K562 (cell line): Measurements from ENCODE around the gene TESK1. TPM values are rescaled to one million over a fixed set of nuclear protein-coding genes. Genes with fewer than 3 reads are reported as not detected.

Experiments
- HNRNPH1 ChIP-seq: fragments of 200-400 bp; formaldehyde crosslinking; optimal IDR thresholded peaks from 2 replicates; pipeline ENCODE3; 2017; ENCODE audit warnings: low read depth, mild to moderate bottlenecking, low read length, moderate library complexity
- KDM1A ChIP-seq, 2 experiments: fragments of 450-650 bp; IDR thresholded peaks; 2 replicates each; pipeline ENCODE4 v1.6.1; 2016; ENCODE audit warnings: mild to moderate bottlenecking in 2 of 2
- KDM4B ChIP-seq, 2 experiments: fragments of 450-650 bp in 1 of 2; sonication (generic) in 1 of 2; IDR thresholded peaks; 2 replicates each; pipeline ENCODE4 v1.6.1; 2016 to 2017; ENCODE audit warnings: borderline replicate concordance in 2 of 2, antibody characterized with exemption in 1 of 2, low read depth in 1 of 2, mild to moderate bottlenecking in 1 of 2
- KLF10 ChIP-seq: fragments of 250-450 bp; sonication (Bioruptor Pico); IDR thresholded peaks from 2 replicates; pipeline ENCODE4 v1.6.1; 2021; ENCODE audit warnings: matching md5 sums
- MXI1 ChIP-seq: IDR thresholded peaks from 2 replicates; pipeline ENCODE4 v1.6.1; 2011; ENCODE audit warnings: low read depth, mild to moderate bottlenecking, improper control_type of control experiment, low read length
- MYC ChIP-seq, 2 experiments: fragments of 250-450 bp in 1 of 2; sonication (Bioruptor Pico) in 1 of 2; IDR thresholded peaks; 2 replicates each; pipeline versions ENCODE4 v1.5.1 to v1.6.1; 2012 to 2021; ENCODE audit warnings: low read depth in 2 of 2, borderline replicate concordance in 1 of 2, improper control_type of control experiment in 1 of 2, low read length in 1 of 2, mild to moderate bottlenecking in 1 of 2, moderate library complexity in 1 of 2
- RHOXF2B ChIP-seq: fragments of 250-450 bp; sonication (Bioruptor Pico); conservative IDR thresholded peaks from 2 replicates; pipeline ENCODE4 v1.5.1; 2021
- SIN3A ChIP-seq, 2 experiments: fragments of 150-350 bp in 1 of 2; IDR thresholded peaks; 2 replicates each; pipeline ENCODE4 v1.6.1; 2011 to 2016; ENCODE audit warnings: borderline replicate concordance in 2 of 2, low read depth in 2 of 2, low read length in 2 of 2, mild to moderate bottlenecking in 2 of 2, moderate library complexity in 2 of 2; ENCODE audit not compliant: control insufficient read depth in 1 of 2
- SRF ChIP-seq, 2 experiments: fragments of 250-450, 450-650 bp in 1 of 2; sonication (Bioruptor Pico) in 1 of 2; sonication (generic) in 1 of 2; formaldehyde crosslinking; IDR thresholded peaks; 2 replicates each; pipeline versions ENCODE4 v1.5.0 to v1.5.1; 2020 to 2022; ENCODE audit warnings: mild to moderate bottlenecking in 1 of 2, missing genetic modification reagents in 1 of 2
- ZFPM2 ChIP-seq: fragments of 250-450 bp; sonication (Bioruptor Pico); IDR thresholded peaks from 2 replicates; pipeline ENCODE4 v1.5.1; 2022; ENCODE audit warnings: mild to moderate bottlenecking
- polyA plus RNA-seq, 8 experiments: library from polyadenylated mRNA; depleted of rRNA in 4 of 8; stranded (reverse) in 5 of 8; unstranded in 3 of 8; fragments of >200 nt; fragmentation: Nextera tagmentation in 2 of 8; fragmentation: Illumina TruSeq in 1 of 8; extraction: Ambion mirVana in 2 of 8; extraction: Trizol in 1 of 8; gene quantifications; 2 replicates each; pipeline versions ENCODE4 v1.2.1 to v1.2.3, GENCODE V29; 2011 to 2014; ENCODE audit warnings: inconsistent platforms in 1 of 8, missing spikeins in 1 of 8
- total RNA-seq, 7 experiments: library from RNA; depleted of rRNA in 6 of 7; stranded (reverse); fragments of >200 nt in 6 of 7; fragmentation: Illumina TruSeq in 2 of 7; extraction: Trizol in 2 of 7; gene quantifications; 2 replicates each; pipeline versions ENCODE4 v1.2.1 to v1.2.3, GENCODE V29; 2011 to 2021; ENCODE audit warnings: low replicate concordance in 1 of 7
- TF ChIP-seq, protein P1 (sequence below): sonication (generic); formaldehyde crosslinking; IDR thresholded peaks from 2 replicates; pipeline ENCODE4 v1.8.1; 2023; ENCODE audit warnings: missing genetic modification reagents, mild to moderate bottlenecking, borderline replicate concordance
- TF ChIP-seq, protein P2 (sequence below), 2 experiments: fragments of 450-650 bp in 1 of 2; sonication (generic) in 1 of 2; formaldehyde crosslinking in 1 of 2; IDR thresholded peaks in 1 of 2; conservative IDR thresholded peaks in 1 of 2; 2 replicates each; pipeline versions ENCODE4 v1.6.1 to v1.8.1; 2016 to 2023; ENCODE audit warnings: mild to moderate bottlenecking in 2 of 2, moderate library complexity in 2 of 2, inconsistent platforms in 1 of 2, missing genetic modification reagents in 1 of 2

The TESK1 gene
- total and polyA plus RNA-seq, 9 of the 15 experiments (the other 6 are each of a cell fraction or from before 2014, with no cell fraction given), result 0.07 to 10.4 (median 4.1) TPM

DNA sequence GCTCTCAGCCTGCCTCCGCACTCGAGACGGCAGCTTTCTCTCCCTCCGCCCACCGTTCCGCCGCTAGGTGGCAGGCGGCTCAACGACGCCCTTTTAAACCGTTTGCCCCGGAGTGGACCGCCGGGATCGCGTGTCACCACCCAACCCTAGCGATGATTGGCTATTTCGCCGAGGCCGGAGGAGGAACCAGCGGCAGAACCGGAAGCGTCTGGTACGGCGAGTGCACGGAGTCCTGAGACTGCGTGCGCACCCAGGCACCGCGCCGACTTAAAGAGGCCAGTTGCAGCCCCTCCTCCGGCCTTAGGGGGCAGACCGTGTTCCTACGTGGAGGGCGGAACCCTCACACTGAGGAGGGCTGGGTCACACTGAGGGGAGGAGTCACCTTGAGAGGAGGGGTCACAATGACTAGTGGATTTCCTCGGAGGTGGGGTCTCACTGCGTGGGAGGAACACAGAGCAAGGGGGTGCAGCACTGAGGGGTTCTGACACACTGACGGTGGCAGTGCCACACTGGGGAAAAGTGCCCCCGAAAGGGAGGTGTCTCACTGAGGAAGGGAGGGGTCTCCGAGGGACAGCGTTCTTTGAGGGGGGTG is 980 bp upstream of the TESK1 start (continued):
- TF ChIP-seq, protein P1, sequence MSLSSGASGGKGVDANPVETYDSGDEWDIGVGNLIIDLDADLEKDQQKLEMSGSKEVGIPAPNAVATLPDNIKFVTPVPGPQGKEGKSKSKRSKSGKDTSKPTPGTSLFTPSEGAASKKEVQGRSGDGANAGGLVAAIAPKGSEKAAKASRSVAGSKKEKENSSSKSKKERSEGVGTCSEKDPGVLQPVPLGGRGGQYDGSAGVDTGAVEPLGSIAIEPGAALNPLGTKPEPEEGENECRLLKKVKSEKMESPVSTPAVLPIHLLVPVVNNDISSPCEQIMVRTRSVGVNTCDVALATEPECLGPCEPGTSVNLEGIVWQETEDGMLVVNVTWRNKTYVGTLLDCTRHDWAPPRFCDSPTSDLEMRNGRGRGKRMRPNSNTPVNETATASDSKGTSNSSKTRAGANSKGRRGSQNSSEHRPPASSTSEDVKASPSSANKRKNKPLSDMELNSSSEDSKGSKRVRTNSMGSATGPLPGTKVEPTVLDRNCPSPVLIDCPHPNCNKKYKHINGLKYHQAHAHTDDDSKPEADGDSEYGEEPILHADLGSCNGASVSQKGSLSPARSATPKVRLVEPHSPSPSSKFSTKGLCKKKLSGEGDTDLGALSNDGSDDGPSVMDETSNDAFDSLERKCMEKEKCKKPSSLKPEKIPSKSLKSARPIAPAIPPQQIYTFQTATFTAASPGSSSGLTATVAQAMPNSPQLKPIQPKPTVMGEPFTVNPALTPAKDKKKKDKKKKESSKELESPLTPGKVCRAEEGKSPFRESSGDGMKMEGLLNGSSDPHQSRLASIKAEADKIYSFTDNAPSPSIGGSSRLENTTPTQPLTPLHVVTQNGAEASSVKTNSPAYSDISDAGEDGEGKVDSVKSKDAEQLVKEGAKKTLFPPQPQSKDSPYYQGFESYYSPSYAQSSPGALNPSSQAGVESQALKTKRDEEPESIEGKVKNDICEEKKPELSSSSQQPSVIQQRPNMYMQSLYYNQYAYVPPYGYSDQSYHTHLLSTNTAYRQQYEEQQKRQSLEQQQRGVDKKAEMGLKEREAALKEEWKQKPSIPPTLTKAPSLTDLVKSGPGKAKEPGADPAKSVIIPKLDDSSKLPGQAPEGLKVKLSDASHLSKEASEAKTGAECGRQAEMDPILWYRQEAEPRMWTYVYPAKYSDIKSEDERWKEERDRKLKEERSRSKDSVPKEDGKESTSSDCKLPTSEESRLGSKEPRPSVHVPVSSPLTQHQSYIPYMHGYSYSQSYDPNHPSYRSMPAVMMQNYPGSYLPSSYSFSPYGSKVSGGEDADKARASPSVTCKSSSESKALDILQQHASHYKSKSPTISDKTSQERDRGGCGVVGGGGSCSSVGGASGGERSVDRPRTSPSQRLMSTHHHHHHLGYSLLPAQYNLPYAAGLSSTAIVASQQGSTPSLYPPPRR (CRISPR knock-in tag), result no peak
- TF ChIP-seq KLF10 (CRISPR knock-in tag), result no peak
- no peak for TF ChIP-seq HNRNPH1
- peak; percentile 43 for TF ChIP-seq MYC (IDR thresholded peaks at IDR 0.05; ENCODE audit: low read depth, low read length)
- TF ChIP-seq MYC (CRISPR knock-in tag; IDR thresholded peaks at IDR 0.05; ENCODE audit: borderline replicate concordance, low read depth), result no peak
- peak in 1 of 2 experiments; percentile 34; a peak in 1 of 4 replicates for TF ChIP-seq SIN3A (IDR thresholded peaks at IDR 0.05; ENCODE audit: borderline replicate concordance in 2 of 2, control insufficient read depth in 1 of 2, low read depth in 2 of 2, low read length in 2 of 2)
- no peak for TF ChIP-seq ZFPM2 (CRISPR knock-in tag)
- TF ChIP-seq MXI1, result no peak
- TF ChIP-seq SRF (CRISPR knock-in tag; IDR thresholded peaks at IDR 0.05), result peak in 1 of 2 experiments; percentile 65; a peak in 2 of 4 replicates
- TF ChIP-seq RHOXF2B (CRISPR knock-in tag), result no peak
- no peak for TF ChIP-seq KDM1A (IDR thresholded peaks at IDR 0.05)
- no peak for TF ChIP-seq KDM4B (IDR thresholded peaks at IDR 0.05; ENCODE audit: borderline replicate concordance in 2 of 2, low read depth in 1 of 2)
- TF ChIP-seq, protein P2, sequence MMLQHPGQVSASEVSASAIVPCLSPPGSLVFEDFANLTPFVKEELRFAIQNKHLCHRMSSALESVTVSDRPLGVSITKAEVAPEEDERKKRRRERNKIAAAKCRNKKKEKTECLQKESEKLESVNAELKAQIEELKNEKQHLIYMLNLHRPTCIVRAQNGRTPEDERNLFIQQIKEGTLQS (IDR thresholded peaks at IDR 0.05), result no peak
- TF ChIP-seq, protein P2 (CRISPR knock-in tag; conservative IDR thresholded peaks at IDR 0.05), result no peak
